SK-N-SH (cell line): ENCODE results near the gene TRAPPC8.

Experiments
- EP300 ChIP-seq, 2 experiments: IDR thresholded peaks; 2 replicates each; pipeline versions ENCODE4 v1.4.0 to v1.6.1; 2012; ENCODE audit warnings: borderline replicate concordance in 1 of 2, low read depth in 1 of 2, low read length in 1 of 2
- MXI1 ChIP-seq: IDR thresholded peaks from 2 replicates; pipeline ENCODE4 v1.6.1; 2012; ENCODE audit warnings: mild to moderate bottlenecking, low read depth, low read length, improper control_type of control experiment
- POLR2AphosphoS5 ChIP-seq: IDR thresholded peaks from 2 replicates; pipeline ENCODE4 v1.6.1; 2012; ENCODE audit warnings: low read depth, low read length
- RXRA ChIP-seq: IDR thresholded peaks from 2 replicates; pipeline ENCODE4 v1.4.0; 2012; ENCODE audit warnings: low read depth, mild to moderate bottlenecking, borderline replicate concordance
- TAF1 ChIP-seq: IDR thresholded peaks from 2 replicates; pipeline ENCODE4 v1.6.1; 2012; ENCODE audit warnings: low read depth, mild to moderate bottlenecking, low read length, moderate library complexity, borderline replicate concordance
- TEAD4 ChIP-seq: IDR thresholded peaks from 2 replicates; pipeline ENCODE4 v1.4.0; 2012; ENCODE audit warnings: mild to moderate bottlenecking, borderline replicate concordance; ENCODE audit not compliant: insufficient read depth
- TF ChIP-seq, protein P1 (sequence below): IDR thresholded peaks from 2 replicates; pipeline ENCODE4 v1.4.0; 2012; ENCODE audit warnings: low read depth
- TF ChIP-seq, protein P2 (sequence below): fragments of 200-600 bp; sonication (generic); IDR thresholded peaks from 2 replicates; pipeline ENCODE4 v1.6.1; 2017; ENCODE audit warnings: antibody characterized with exemption, mild to moderate bottlenecking, moderate library complexity

DNA sequence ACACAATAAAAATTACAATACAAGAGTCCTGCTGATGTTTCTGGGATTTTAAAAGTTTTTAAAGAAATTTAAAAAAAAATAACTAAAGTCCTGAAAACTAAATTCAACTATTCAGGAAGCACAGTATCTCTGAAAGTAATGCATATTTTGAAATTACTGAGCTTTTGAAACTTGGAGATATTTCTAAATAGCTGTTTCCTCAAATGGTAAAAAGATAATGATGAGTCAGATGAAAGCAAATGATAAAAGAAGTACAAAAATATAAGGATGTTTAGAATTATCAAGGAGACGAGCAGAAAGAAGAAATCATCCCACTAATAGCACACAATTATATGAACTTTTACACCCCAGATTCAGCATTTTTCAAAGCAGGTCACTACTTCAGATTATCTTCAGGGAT, 92.1 kb downstream of the TRAPPC8 start:
- TF ChIP-seq TEAD4 (no peak), POLR2AphosphoS5 (no peak), EP300 (IDR thresholded peaks at IDR 0.05; ENCODE audit: borderline replicate concordance in 1 of 2, low read depth in 1 of 2, low read length in 1 of 2) (no peak), TAF1 (no peak), MXI1 (no peak), RXRA (no peak)
- TF ChIP-seq, protein P1, sequence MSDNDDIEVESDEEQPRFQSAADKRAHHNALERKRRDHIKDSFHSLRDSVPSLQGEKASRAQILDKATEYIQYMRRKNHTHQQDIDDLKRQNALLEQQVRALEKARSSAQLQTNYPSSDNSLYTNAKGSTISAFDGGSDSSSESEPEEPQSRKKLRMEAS = no peak
- TF ChIP-seq, protein P2, sequence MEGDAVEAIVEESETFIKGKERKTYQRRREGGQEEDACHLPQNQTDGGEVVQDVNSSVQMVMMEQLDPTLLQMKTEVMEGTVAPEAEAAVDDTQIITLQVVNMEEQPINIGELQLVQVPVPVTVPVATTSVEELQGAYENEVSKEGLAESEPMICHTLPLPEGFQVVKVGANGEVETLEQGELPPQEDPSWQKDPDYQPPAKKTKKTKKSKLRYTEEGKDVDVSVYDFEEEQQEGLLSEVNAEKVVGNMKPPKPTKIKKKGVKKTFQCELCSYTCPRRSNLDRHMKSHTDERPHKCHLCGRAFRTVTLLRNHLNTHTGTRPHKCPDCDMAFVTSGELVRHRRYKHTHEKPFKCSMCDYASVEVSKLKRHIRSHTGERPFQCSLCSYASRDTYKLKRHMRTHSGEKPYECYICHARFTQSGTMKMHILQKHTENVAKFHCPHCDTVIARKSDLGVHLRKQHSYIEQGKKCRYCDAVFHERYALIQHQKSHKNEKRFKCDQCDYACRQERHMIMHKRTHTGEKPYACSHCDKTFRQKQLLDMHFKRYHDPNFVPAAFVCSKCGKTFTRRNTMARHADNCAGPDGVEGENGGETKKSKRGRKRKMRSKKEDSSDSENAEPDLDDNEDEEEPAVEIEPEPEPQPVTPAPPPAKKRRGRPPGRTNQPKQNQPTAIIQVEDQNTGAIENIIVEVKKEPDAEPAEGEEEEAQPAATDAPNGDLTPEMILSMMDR = no peak
